Right cardiac atrium (tissue), 5 donors: ENCODE data around the gene PPP2R2B. TPM values are rescaled to one million over a fixed set of nuclear protein-coding genes. Genes with fewer than 3 reads are reported as not detected.
"Not testable (repeated sequence)": the region's sequence is repeated elsewhere in the genome, so short reads cannot be mapped to it uniquely, and the experiment has no call there.

Source experiments
- ATAC-seq, 2 donors: fragments of 200-7000 bp; cut with Tn5 transposase; one replicate each; pipeline versions ENCODE4 v1.8.0 to v1.9.1; 2020; ENCODE audit warnings: moderate library complexity in 2 of 2, mild to moderate bottlenecking in 1 of 2
- DNase-seq, 3 donors: peaks; one replicate each; pipeline ENCODE4 v3.0.0-alpha.2; 2020
- H3K27ac ChIP-seq: one replicate; pipeline ENCODE4 v1.5.1; 2013; ENCODE audit warnings: mild to moderate bottlenecking, low read length, control low read depth, moderate library complexity
- H3K27me3 ChIP-seq: one replicate; pipeline ENCODE4 v1.6.1; 2013; ENCODE audit not compliant: control insufficient read depth, insufficient read depth
- H3K4me1 ChIP-seq: one replicate; pipeline ENCODE4 v1.6.1; 2013; ENCODE audit warnings: low read length; ENCODE audit not compliant: control insufficient read depth, insufficient read depth
- H3K4me3 ChIP-seq: one replicate; pipeline ENCODE4 v1.5.1; 2013; ENCODE audit warnings: low read length, control low read depth
- H3K9me3 ChIP-seq: one replicate; pipeline ENCODE4 v1.6.1; 2013; ENCODE audit warnings: low read length; ENCODE audit not compliant: control insufficient read depth
- WGBS: extraction: QIAGEN DNeasy Blood & Tissue Kit; methylation state at CpG from one replicate; pipeline ENCODE4 v1.1.7; 2013; 5-methylcytosine and 5-hydroxymethylcytosine counted together
- intact Hi-C, 4 donors: fragments of 100-400 bp; cut with DNase I; formaldehyde crosslinking; loops; one replicate each; pipeline versions ENCODE4 v1.11.0 to v1.14.0; 2022 to 2023
- polyA plus RNA-seq: library from polyadenylated mRNA; stranded (reverse); fragments of 200-250 nt; gene quantifications from one replicate; pipeline ENCODE4 v1.2.3, GENCODE V29; 2013
- total RNA-seq, 4 donors: library from RNA; stranded (reverse); fragmentation: NEBNext Ultra II Directional; extraction: Animal tissue kit (Norgen Biotek cat#: 25700); gene quantifications; one replicate each; pipeline ENCODE4 v1.2.1, GENCODE V29; 2021
- donor health status: healthy with polysubstance abuse.
- donor health status: DM: no; HTN: yes; CAD: no.
- donor health status: DM: no; HTN: no; CAD: no.
- donor health status: DM: no; HTN: yes; CAD: no; lungs with severe emphysema.
- donor health status: DM: yes; HTN: yes; CAD: no.

The PPP2R2B gene
- total and polyA plus RNA-seq, 5 donors, result 3.0 to 9.0 (median 3.5) TPM

- no peaks in the 10 kb centered on the region for H3K9me3 ChIP-seq
- 12% methylated on average over 7 of the region's 7 CpGs for WGBS
- intact Hi-C loops, result loop anchor here in 1 of 4 donors (10.0 kb wide), 1 partner anchor 399 kb away; no protein-coding TSS in a partner anchor
- H3K4me3 ChIP-seq, result no peak overlapping the region
- H3K27ac ChIP-seq, result no peak overlapping the region
- no peaks in the 10 kb centered on the region for H3K4me1 ChIP-seq
- no peaks in the 10 kb centered on the region for H3K27me3 ChIP-seq
- ATAC-seq (peak; percentile 74 to 77), DNase-seq (peak in 1 of 3 donors; percentile 21)
Observed at GRCh38 chr5:146565764-146566367, 312.7 kb downstream of the PPP2R2B start.

DNA sequence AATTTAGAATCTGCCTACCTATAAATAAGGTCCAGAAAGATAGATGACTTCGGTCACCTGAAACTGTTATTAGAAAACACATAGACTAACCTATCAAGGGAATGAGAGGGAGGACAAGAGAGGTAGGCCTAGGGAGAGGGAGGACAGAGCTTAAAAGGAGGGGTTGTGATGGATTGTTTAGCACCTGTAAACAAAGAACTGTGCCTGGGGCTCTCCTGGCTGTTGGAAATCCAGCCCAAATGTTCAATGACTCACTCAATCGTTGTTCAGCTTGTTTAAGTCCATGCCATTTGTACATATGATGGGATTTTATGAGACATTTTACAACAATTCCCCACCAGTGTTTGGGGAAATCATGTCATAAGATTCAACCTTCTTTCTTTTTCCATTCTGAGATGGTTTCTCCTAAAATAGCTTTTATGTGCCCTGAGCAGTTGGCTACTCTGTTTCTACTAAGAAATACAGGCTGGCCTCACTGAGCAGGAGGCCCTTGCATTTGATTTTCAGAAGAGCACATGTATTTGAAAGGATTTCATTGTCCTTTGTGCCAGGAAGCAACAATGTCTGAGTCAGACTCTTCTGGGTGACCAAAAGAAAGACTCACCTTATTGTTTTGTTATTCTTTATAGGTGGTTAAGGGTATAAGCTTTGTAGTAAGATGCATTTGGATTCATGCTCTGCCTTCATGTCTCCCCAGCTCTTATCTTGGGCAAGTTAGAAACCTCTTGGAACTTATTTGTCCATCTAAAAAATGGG, 314.4 kb downstream of the PPP2R2B start:
- intact Hi-C loops, result loop anchor here in 1 of 4 donors (10.0 kb wide), 1 partner anchor 401 kb away; no protein-coding TSS in a partner anchor
- H3K27me3 ChIP-seq, result no peaks in the 10 kb centered on the region
- ATAC-seq, result no peak
- H3K27ac ChIP-seq, result no peak overlapping the region
- no peaks in the 10 kb centered on the region for H3K9me3 ChIP-seq
- 72% methylated on average over 2 of the region's 2 CpGs for whole genome bisulfite sequencing
- DNase-seq, result no peak
- no peak overlapping the region for H3K4me3 ChIP-seq
- H3K4me1 ChIP-seq, result no peaks in the 10 kb centered on the region

- no peak overlapping the region for H3K27ac ChIP-seq
- intact Hi-C loops, result loop anchor here in 1 of 4 donors (10.0 kb wide), 1 partner anchor 402 kb away; no protein-coding TSS in a partner anchor
- no peaks in the 10 kb centered on the region for H3K27me3 ChIP-seq
- H3K4me3 ChIP-seq, result no peak overlapping the region
- no peaks in the 10 kb centered on the region for H3K9me3 ChIP-seq
- WGBS, result 97% methylated on average over 4 of the region's 4 CpGs
- ATAC-seq (no peak), DNase-seq (no peak)
- no peaks in the 10 kb centered on the region for H3K4me1 ChIP-seq
Observed at GRCh38 chr5:146562461-146562860, 316.1 kb downstream of the PPP2R2B start.

- intact Hi-C loops, result loop anchor here in 1 of 4 donors (10.0 kb wide), 1 partner anchor 403 kb away; no protein-coding TSS in a partner anchor
- H3K27me3 ChIP-seq, result no peaks in the 10 kb centered on the region
- H3K4me3 ChIP-seq, result no peak overlapping the region
- no peaks in the 10 kb centered on the region for H3K4me1 ChIP-seq
- ATAC-seq, result no peak
- no peak overlapping the region for H3K27ac ChIP-seq
- WGBS, result 72% methylated on average over 5 of the region's 5 CpGs
- no peaks in the 10 kb centered on the region for H3K9me3 ChIP-seq
- no peak for DNase-seq
Observed at GRCh38 chr5:146561711-146562110, 316.8 kb downstream of the PPP2R2B start.

GRCh38 chr5:146560205-146560812, 318.2 kb downstream of the PPP2R2B start:
- ATAC-seq (no peak), DNase-seq (no peak)
- intact Hi-C loops, result loop anchor here in 1 of 4 donors (10.0 kb wide), 1 partner anchor 404 kb away; no protein-coding TSS in a partner anchor
- Histone ChIP-seq H3K9me3 (no peaks in the 10 kb centered on the region), H3K4me3 (no peak overlapping the region), H3K4me1 (no peaks in the 10 kb centered on the region), H3K27ac (no peak overlapping the region), H3K27me3 (no peaks in the 10 kb centered on the region)
- 31% methylated on average over 3 of the region's 3 CpGs for WGBS

DNA sequence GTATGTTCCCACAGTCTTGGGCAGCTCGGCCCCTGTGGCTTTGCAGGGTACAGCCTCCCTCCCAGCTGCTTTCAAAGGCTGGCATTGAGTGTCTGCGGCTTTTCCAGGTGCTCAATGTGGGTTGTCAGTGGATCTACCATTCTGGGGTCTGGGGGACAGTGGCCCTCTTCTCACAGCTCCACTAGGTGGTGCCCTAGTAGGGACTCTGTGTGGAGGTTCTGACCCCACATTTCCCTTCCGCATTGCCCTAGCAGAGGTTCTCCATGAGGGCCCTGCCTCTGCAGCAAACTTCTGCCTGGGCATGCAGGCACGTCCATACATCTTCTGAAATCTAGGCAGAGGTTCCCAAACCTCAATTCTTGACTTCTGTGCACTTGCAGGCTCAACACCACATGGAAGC, 321.7 kb downstream of the PPP2R2B start:
- WGBS, result 89% methylated on average over 4 of the region's 4 CpGs
- DNase-seq, H3K4me3 ChIP-seq, H3K27ac ChIP-seq, H3K9me3 ChIP-seq, intact Hi-C loops, ATAC-seq, H3K27me3 ChIP-seq, H3K4me1 ChIP-seq: not testable (repeated sequence)

GRCh38 chr5:146553446-146553845, 325.1 kb downstream of the PPP2R2B start:
- DNase-seq (no peak), ATAC-seq (no peak)
- Histone ChIP-seq H3K4me3 (no peak overlapping the region), H3K27me3 (no peaks in the 10 kb centered on the region), H3K9me3 (no peaks in the 10 kb centered on the region), H3K4me1 (no peaks in the 10 kb centered on the region), H3K27ac (no peak overlapping the region)
- intact Hi-C loops, result no loop called here
- 41% methylated on average over 3 of the region's 3 CpGs for WGBS

DNA sequence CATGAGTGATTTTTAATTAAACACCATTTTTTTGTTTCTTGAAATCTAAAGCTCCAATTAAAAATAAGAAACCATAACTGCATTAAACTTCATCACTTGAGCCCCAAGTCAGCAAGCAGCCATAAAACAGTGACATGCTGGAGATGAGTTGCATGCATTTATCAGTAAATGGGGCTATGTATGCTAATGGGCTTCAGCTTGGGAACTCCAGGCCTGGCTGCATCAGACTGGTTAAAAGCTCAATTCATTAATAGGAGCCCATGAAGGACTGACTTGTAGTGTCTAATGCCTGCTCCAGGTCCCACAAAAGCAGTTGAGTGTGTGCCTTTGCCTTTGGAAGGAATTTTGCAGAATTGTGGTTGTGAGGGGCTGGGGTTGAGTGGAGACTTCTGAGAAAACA, 328.9 kb downstream of the PPP2R2B start:
- H3K4me3 ChIP-seq, result no peak overlapping the region
- H3K27ac ChIP-seq, result no peak overlapping the region
- H3K9me3 ChIP-seq, result no peaks in the 10 kb centered on the region
- no peak for ATAC-seq
- peaks cover 2% of the 10 kb centered on the region for H3K27me3 ChIP-seq
- no peaks in the 10 kb centered on the region for H3K4me1 ChIP-seq
- intact Hi-C loops, result no loop called here
- no peak for DNase-seq

GRCh38 chr5:146548781-146549449, 329.6 kb downstream of the PPP2R2B start:
- H3K27ac ChIP-seq, result no peak overlapping the region
- DNase-seq, result no peak
- 44% methylated on average over 2 of the region's 2 CpGs for WGBS
- H3K9me3 ChIP-seq, result no peaks in the 10 kb centered on the region
- ATAC-seq, result no peak
- intact Hi-C loops, result no loop called here
- no peaks in the 10 kb centered on the region for H3K4me1 ChIP-seq
- H3K4me3 ChIP-seq, result no peak overlapping the region
- peaks cover 2% of the 10 kb centered on the region for H3K27me3 ChIP-seq

GRCh38 chr5:146544232-146544631, 334.3 kb downstream of the PPP2R2B start:
- H3K4me1 ChIP-seq, result no peaks in the 10 kb centered on the region
- no peak overlapping the region for H3K4me3 ChIP-seq
- H3K9me3 ChIP-seq, result no peaks in the 10 kb centered on the region
- H3K27ac ChIP-seq, result no peak overlapping the region
- ATAC-seq (no peak), DNase-seq (no peak)
- peaks cover 2% of the 10 kb centered on the region for H3K27me3 ChIP-seq
- intact Hi-C loops, result loop anchor here in 3 of 4 donors (5.0 kb wide), 2 partner anchors 423 to 643 kb away; no protein-coding TSS in a partner anchor
